Measurements from ENCODE around the gene PI16. TPM values are rescaled to one million over a fixed set of nuclear protein-coding genes. Genes with fewer than 3 reads are reported as not detected.
A peak's percentile ranks its signal among the peaks of the same experiment; 100 is the strongest.
"Not testable (repeated sequence)": the region's sequence is repeated elsewhere in the genome, so short reads cannot be mapped to it uniquely, and the experiment has no call there.

The PI16 gene
- total and polyA plus RNA-seq, 3 experiments from 2014 or later = 0.20 to 13.6 (median 0.37) TPM

DNA sequence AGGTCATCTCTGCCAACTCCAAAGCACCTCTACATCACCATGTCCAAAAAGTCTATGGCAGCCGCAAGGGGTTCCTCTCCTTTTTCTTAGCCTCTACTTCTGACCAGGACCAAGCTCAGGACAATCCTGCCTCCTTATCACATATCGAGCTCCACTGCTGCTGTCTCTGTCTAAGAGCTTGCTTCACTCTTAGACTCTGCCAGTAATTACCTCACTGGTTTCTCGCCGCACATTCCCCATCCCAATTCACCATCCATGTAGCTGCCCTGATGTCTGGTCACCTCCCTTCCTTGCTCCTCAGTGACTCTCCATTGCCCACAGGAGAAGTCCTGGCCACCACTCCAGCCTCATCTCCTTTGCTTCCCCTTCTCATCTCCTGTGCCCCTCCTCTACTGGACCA lies 24.1 kb upstream of the PI16 start:
- Histone ChIP-seq H3K27me3 (ENCODE audit: insufficient read depth, low read length, poor library complexity, severe bottlenecking) (no peaks in the 10 kb centered on the region), H3K4me3 (ENCODE audit: low read length) (no peak overlapping the region), H3K27ac (ENCODE audit: low read depth, low read length) (no peak overlapping the region), H3K4me1 (ENCODE audit: insufficient read depth, low read length) (no peaks in the 10 kb centered on the region), H3K9me3 (ENCODE audit: low read length) (no peaks in the 10 kb centered on the region), H3K36me3 (ENCODE audit: insufficient read depth, low read length) (no peaks in the 10 kb centered on the region)
- H3K27me3 Mint-ChIP-seq = no peaks in the 10 kb centered on the region
- peaks cover 0 to 11% (median 1%) of the 10 kb centered on the region in 3 donors for H3K36me3 Mint-ChIP-seq
- H3K9me3 Mint-ChIP-seq = no peaks in the 10 kb centered on the region
- DNase-seq = no peak
- H3K27ac Mint-ChIP-seq = peak overlapping the region in 4 of 8 donors; percentile 25 to 86 (median 74)
- H3K4me1 Mint-ChIP-seq = peaks cover 0 to under 1% (median 0%) of the 10 kb centered on the region in 3 donors
- ChIA-PET CTCF (interaction anchor here (1.1 kb wide), 1 partner anchor 45 kb away, joined by 3 read pairs; no protein-coding TSS in a partner anchor), POLR2A (no interaction called here)
- no peak overlapping the region for H3K4me3 Mint-ChIP-seq

DNA sequence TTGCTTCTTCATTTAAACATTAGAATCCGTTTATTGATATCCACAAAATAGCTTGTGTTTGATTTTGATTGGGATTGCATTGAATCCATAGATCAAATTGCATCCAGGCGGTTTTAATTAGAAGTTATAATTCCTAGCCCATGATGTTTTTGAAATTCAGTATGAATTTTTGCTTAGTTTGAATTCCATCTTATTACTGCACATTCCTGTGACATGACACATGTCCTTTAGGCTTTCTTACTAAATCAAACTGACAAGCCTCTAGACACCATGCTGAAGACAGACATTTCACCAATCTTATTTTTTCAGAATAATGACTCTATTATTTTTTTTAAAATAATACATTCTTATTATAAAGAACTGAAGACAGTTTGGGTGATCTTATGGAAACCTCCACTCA lies 21.4 kb upstream of the PI16 start:
- H3K27me3 Mint-ChIP-seq = peaks cover 0 to 4% of the 10 kb centered on the region in 2 donors
- H3K27ac Mint-ChIP-seq = no peak overlapping the region
- Histone ChIP-seq H3K27ac (ENCODE audit: low read depth, low read length) (no peak overlapping the region), H3K4me1 (ENCODE audit: insufficient read depth, low read length) (no peaks in the 10 kb centered on the region), H3K9me3 (ENCODE audit: low read length) (no peaks in the 10 kb centered on the region), H3K4me3 (ENCODE audit: low read length) (no peak overlapping the region), H3K27me3 (ENCODE audit: insufficient read depth, low read length, poor library complexity, severe bottlenecking) (no peaks in the 10 kb centered on the region), H3K36me3 (ENCODE audit: insufficient read depth, low read length) (no peaks in the 10 kb centered on the region)
- H3K4me3 Mint-ChIP-seq = no peak overlapping the region
- no peak for DNase-seq
- H3K36me3 Mint-ChIP-seq = peaks cover 0 to 2% (median 1%) of the 10 kb centered on the region in 3 donors
- CTCF ChIA-PET = no interaction called here
- H3K4me1 Mint-ChIP-seq = no peaks in the 10 kb centered on the region
- no peaks in the 10 kb centered on the region for H3K9me3 Mint-ChIP-seq
- POLR2A ChIA-PET = no interaction called here

DNA sequence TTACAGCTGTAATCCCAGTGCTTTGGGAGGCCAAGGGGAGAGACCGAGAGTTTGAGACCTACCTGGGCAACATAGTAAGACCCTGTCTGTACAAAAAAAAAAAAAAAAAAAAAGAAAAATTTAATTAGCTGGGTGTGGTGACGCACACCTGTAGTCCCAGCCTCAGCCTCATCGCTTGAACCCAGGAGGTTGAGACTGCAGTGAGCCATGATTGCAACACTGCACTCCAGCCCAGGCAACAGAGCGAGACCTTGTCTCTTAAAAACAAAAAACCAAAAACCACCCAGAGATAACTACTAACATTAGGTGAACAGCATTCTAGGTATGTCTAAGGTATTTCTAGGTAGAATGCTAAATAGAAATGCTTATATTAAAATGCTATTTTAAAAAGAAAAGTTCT lies 21.0 kb upstream of the PI16 start:
- H3K27ac Mint-ChIP-seq = no peak overlapping the region
- H3K4me1 Mint-ChIP-seq = no peaks in the 10 kb centered on the region
- no peaks in the 10 kb centered on the region for H3K9me3 ChIP-seq (ENCODE audit: low read length)
- H3K4me1 ChIP-seq (ENCODE audit: insufficient read depth, low read length) = no peaks in the 10 kb centered on the region
- peaks cover 0 to 4% of the 10 kb centered on the region in 2 donors for H3K27me3 Mint-ChIP-seq
- no peak overlapping the region for H3K4me3 Mint-ChIP-seq
- H3K27me3 ChIP-seq (ENCODE audit: insufficient read depth, low read length, poor library complexity, severe bottlenecking) = no peaks in the 10 kb centered on the region
- H3K36me3 Mint-ChIP-seq = peaks cover 0 to 2% (median 1%) of the 10 kb centered on the region in 3 donors
- H3K36me3 ChIP-seq (ENCODE audit: insufficient read depth, low read length) = no peaks in the 10 kb centered on the region
- no peak overlapping the region for H3K4me3 ChIP-seq (ENCODE audit: low read length)
- H3K9me3 Mint-ChIP-seq = no peaks in the 10 kb centered on the region
- no peak for DNase-seq
- POLR2A ChIA-PET = no interaction called here
- CTCF ChIA-PET = no interaction called here
- no peak overlapping the region for H3K27ac ChIP-seq (ENCODE audit: low read depth, low read length)

DNA sequence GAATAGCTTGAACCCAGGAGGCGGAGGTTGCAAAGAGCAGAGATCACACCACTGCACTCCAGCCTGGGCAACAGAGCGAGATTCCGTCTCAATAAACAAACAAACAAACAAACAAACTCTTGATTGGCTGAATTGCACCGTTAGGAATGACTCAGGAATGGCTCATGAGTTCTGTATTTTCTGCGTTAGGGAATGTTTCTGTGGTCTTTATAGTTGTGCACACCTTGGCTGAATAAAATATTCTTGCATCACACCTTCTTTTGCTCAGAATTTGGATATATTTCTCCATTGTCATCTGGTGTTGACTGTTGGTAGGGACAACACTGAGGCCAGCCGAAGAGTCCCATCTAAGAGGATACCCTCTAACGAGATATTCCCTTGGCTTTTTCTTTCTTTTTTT lies 19.6 kb upstream of the PI16 start:
- H3K27me3 ChIP-seq (ENCODE audit: insufficient read depth, low read length, poor library complexity, severe bottlenecking) = no peaks in the 10 kb centered on the region
- H3K27ac ChIP-seq (ENCODE audit: low read depth, low read length) = no peak overlapping the region
- H3K36me3 Mint-ChIP-seq = peaks cover 0 to 1% (median 0%) of the 10 kb centered on the region in 3 donors
- H3K36me3 ChIP-seq (ENCODE audit: insufficient read depth, low read length) = no peaks in the 10 kb centered on the region
- peaks cover under 1 to 13% of the 10 kb centered on the region in 2 donors for H3K27me3 Mint-ChIP-seq
- ChIA-PET POLR2A (no interaction called here), CTCF (no interaction called here)
- no peak for DNase-seq
- no peaks in the 10 kb centered on the region for H3K9me3 ChIP-seq (ENCODE audit: low read length)
- no peak overlapping the region for H3K4me3 ChIP-seq (ENCODE audit: low read length)
- H3K27ac Mint-ChIP-seq = no peak overlapping the region
- H3K4me3 Mint-ChIP-seq = no peak overlapping the region
- H3K9me3 Mint-ChIP-seq = no peaks in the 10 kb centered on the region
- H3K4me1 ChIP-seq (ENCODE audit: insufficient read depth, low read length) = no peaks in the 10 kb centered on the region
- H3K4me1 Mint-ChIP-seq = no peaks in the 10 kb centered on the region

DNA sequence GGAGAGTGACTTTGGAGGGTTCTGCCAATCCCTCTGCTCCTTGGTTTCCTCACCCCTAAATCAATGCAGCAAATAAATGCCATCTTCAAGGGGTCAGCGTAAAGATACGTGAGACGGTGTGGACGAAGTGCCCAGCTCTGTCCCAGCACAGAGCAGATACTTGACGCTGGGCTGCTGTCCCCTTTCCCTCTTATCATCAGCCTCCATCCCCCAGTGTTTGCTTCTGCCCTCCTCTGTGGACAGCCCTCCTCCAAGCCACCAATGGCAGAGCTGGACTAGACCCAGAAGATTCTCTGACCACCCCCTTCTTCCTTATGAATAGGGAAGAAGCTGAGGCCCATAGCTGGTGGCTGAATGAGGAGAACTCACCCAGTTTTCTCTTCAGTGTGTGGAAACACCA lies 17.7 kb upstream of the PI16 start:
- Mint-ChIP-seq H3K27me3 (peaks cover 4 to 16% of the 10 kb centered on the region in 2 donors), H3K4me1 (no peaks in the 10 kb centered on the region), H3K36me3 (peaks cover 0 to 1% (median 0%) of the 10 kb centered on the region in 3 donors), H3K4me3 (no peak overlapping the region), H3K9me3 (peaks cover 0 to 1% (median 0%) of the 10 kb centered on the region in 5 donors), H3K27ac (no peak overlapping the region)
- ChIA-PET CTCF (interaction anchor here (1.3 kb wide), 1 partner anchor 81 kb away, joined by 3 read pairs; no protein-coding TSS in a partner anchor), POLR2A (no interaction called here)
- H3K4me3 ChIP-seq (ENCODE audit: low read length) = no peak overlapping the region
- no peaks in the 10 kb centered on the region for H3K27me3 ChIP-seq (ENCODE audit: insufficient read depth, low read length, poor library complexity, severe bottlenecking)
- DNase-seq = no peak
- H3K36me3 ChIP-seq (ENCODE audit: insufficient read depth, low read length) = no peaks in the 10 kb centered on the region
- H3K27ac ChIP-seq (ENCODE audit: low read depth, low read length) = no peak overlapping the region
- no peaks in the 10 kb centered on the region for H3K9me3 ChIP-seq (ENCODE audit: low read length)
- H3K4me1 ChIP-seq (ENCODE audit: insufficient read depth, low read length) = no peaks in the 10 kb centered on the region

DNA sequence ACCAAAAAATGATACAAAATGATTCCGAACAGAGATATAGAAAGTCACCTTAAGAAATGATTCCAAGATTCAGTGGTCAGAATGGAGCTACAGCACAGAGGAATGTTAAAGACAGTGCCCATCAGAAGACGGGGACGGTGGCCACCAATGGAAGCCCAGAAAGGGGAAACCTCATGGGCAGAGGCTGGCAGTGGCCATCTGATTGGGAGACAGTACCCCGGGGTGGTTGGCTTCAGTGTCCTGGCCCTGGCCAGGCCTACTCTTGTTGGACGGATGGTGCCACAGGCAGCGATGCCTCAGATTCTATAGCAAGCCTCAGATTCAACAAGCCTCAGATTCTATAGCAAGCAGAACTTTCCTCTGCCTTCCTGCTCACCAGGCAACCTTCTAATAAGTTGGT lies 16.6 kb upstream of the PI16 start:
- ChIA-PET CTCF (interaction anchor here (1.3 kb wide), 1 partner anchor 80 kb away, joined by 3 read pairs; no protein-coding TSS in a partner anchor), POLR2A (no interaction called here)
- no peaks in the 10 kb centered on the region for H3K27me3 ChIP-seq (ENCODE audit: insufficient read depth, low read length, poor library complexity, severe bottlenecking)
- peaks cover 0 to 1% (median 0%) of the 10 kb centered on the region in 5 donors for H3K9me3 Mint-ChIP-seq
- no peak for DNase-seq
- peaks cover 0 to under 1% (median 0%) of the 10 kb centered on the region in 3 donors for H3K36me3 Mint-ChIP-seq
- no peak overlapping the region for H3K4me3 Mint-ChIP-seq
- no peaks in the 10 kb centered on the region for H3K36me3 ChIP-seq (ENCODE audit: insufficient read depth, low read length)
- H3K4me1 Mint-ChIP-seq = no peaks in the 10 kb centered on the region
- H3K27ac Mint-ChIP-seq = no peak overlapping the region
- no peak overlapping the region for H3K27ac ChIP-seq (ENCODE audit: low read depth, low read length)
- no peaks in the 10 kb centered on the region for H3K4me1 ChIP-seq (ENCODE audit: insufficient read depth, low read length)
- no peak overlapping the region for H3K4me3 ChIP-seq (ENCODE audit: low read length)
- peaks cover 4 to 16% of the 10 kb centered on the region in 2 donors for H3K27me3 Mint-ChIP-seq
- no peaks in the 10 kb centered on the region for H3K9me3 ChIP-seq (ENCODE audit: low read length)

DNA sequence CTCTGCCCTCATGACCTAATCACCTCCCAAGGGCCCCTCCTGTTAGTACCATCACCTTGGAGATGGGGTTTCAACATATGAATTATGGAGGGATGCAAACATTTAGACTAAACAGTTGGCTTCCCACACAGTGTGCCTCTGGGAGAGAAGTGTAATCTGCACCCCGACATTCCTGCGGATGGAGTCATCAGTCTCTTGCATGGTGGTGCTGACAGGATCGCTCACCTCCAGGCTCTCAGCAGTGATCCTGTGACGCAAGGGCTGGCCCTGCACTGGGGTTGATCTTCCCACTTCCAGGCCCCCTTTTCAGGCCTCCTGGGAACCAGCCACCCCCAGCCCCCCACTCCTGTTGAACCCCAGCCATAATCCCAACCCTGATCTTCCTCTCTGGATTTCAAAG lies 16.0 kb upstream of the PI16 start:
- Mint-ChIP-seq H3K27ac (peak overlapping the region in 1 of 8 donors; percentile 25), H3K4me3 (no peak overlapping the region), H3K36me3 (no peaks in the 10 kb centered on the region), H3K4me1 (peaks cover 0 to 2% (median 0%) of the 10 kb centered on the region in 3 donors), H3K27me3 (peaks cover 5 to 19% of the 10 kb centered on the region in 2 donors), H3K9me3 (peaks cover 0 to 1% (median 0%) of the 10 kb centered on the region in 5 donors)
- Histone ChIP-seq H3K36me3 (ENCODE audit: insufficient read depth, low read length) (no peaks in the 10 kb centered on the region), H3K4me3 (ENCODE audit: low read length) (no peak overlapping the region), H3K4me1 (ENCODE audit: insufficient read depth, low read length) (no peaks in the 10 kb centered on the region), H3K9me3 (ENCODE audit: low read length) (no peaks in the 10 kb centered on the region), H3K27ac (ENCODE audit: low read depth, low read length) (no peak overlapping the region), H3K27me3 (ENCODE audit: insufficient read depth, low read length, poor library complexity, severe bottlenecking) (no peaks in the 10 kb centered on the region)
- ChIA-PET POLR2A (no interaction called here), CTCF (no interaction called here)
- DNase-seq = no peak

DNA sequence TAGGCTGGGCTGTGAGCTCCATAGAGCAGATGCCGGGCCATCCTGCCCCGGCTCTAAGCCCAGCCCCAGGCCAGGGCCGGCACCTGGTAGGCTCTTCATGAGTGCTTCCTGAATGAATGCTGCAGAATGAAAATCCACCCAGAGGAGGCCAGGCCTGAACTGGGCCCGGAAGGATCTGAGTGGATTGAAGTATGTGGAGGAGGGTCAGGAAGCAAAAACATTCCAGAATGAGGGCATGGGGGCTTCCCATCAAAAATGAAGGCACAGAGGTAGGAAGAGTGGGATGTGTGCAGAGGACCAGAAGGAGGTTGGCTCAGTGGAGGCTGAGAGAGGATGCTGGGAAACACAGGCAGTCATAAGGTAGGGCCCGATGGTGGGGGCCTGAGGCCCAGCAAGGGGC lies 15.5 kb upstream of the PI16 start:
- H3K36me3 Mint-ChIP-seq; H3K4me3 ChIP-seq (ENCODE audit: low read length); H3K4me1 Mint-ChIP-seq; H3K9me3 Mint-ChIP-seq; CTCF ChIA-PET; DNase-seq; H3K4me3 Mint-ChIP-seq; H3K4me1 ChIP-seq (ENCODE audit: insufficient read depth, low read length); H3K9me3 ChIP-seq (ENCODE audit: low read length); POLR2A ChIA-PET; H3K27ac ChIP-seq (ENCODE audit: low read depth, low read length); H3K27me3 ChIP-seq (ENCODE audit: insufficient read depth, low read length, poor library complexity, severe bottlenecking); H3K36me3 ChIP-seq (ENCODE audit: insufficient read depth, low read length): not testable (repeated sequence)
- Mint-ChIP-seq H3K27me3 (peaks cover 6 to 19% of the 10 kb centered on the region in 2 donors), H3K27ac (peak overlapping the region in 1 of 8 donors; percentile 25)

Measured in CD8-positive, alpha-beta memory T cell (primary cell).